HAP-1 (cell line): ENCODE results near the gene ADGRA1.
A peak's percentile ranks its signal among the peaks of the same experiment; 100 is the strongest.
"Not testable (repeated sequence)": the region's sequence is repeated elsewhere in the genome, so short reads cannot be mapped to it uniquely, and the experiment has no call there.

Experiments
- DNase-seq, 2 experiments: peaks; one replicate each; pipeline ENCODE4 v3.0.0-alpha.2; 2016 to 2020; ENCODE audit warnings: low spot score in 2 of 2
- H3K27me3 ChIP-seq: fragments of 250-450 bp; sonication (Bioruptor Pico); 2 replicates; pipeline ENCODE4 v1.5.1; 2020; ENCODE audit warnings: low read depth, mild to moderate bottlenecking, moderate library complexity
- H3K36me3 ChIP-seq: fragments of 250-450 bp; sonication (Bioruptor Pico); replicated peaks from 2 replicates; pipeline ENCODE4 v1.5.1; 2020; ENCODE audit warnings: mild to moderate bottlenecking
- H3K4me1 ChIP-seq: fragments of 250-450 bp; sonication (Bioruptor Pico); 2 replicates; pipeline ENCODE4 v1.5.1; 2020; ENCODE audit warnings: mild to moderate bottlenecking
- H3K4me3 ChIP-seq: fragments of 250-450 bp; sonication (Bioruptor Pico); 2 replicates; pipeline ENCODE4 v1.5.1; 2020; ENCODE audit warnings: mild to moderate bottlenecking, moderate library complexity
- H3K9me3 ChIP-seq: fragments of 250-450 bp; sonication (Bioruptor Pico); 2 replicates; pipeline ENCODE4 v1.5.1; 2020; ENCODE audit warnings: mild to moderate bottlenecking, moderate library complexity
- in situ Hi-C: fragments of 300-500 bp; cut with MboI; formaldehyde crosslinking; loops from 3 replicates; pipeline ENCODE4 v1.14.3; 2020; ENCODE audit warnings: low sequenced_read_pairs, inconsistent platforms, mixed read lengths

The ADGRA1 gene

DNA sequence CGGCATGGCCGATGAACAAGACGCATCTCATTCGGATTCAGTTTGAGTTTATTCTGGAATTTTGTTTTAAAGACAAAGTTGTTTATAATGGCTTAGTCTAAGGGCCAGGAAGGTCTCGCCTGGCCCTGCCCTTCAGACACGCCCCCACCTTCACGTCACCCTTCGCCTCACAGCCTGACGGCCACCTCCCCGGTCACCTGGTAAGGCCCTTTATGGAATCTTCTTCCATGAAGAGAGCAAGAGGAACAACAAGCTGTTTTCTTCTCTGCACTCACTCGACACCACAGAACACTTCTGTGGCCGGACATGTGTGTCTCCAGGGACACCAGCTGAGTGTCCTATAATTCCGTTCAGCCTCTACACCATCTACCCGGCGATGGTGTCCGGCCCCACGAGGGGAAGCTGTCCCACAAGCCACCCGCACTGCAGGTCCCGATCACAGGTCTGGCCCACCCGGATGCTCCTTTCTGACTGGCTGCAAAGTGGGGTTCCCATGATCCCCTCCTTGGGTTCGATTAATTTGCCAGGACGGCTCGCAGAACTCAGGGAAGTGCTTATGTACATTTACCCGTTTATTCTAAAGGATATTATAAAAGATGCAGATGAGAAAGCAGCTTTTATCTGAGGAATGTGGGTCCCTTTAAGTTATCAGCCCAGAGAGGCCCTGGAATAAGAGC lies 54.9 kb downstream of the ADGRA1 start:
- in situ Hi-C loops, result no loop called here
- Histone ChIP-seq H3K4me3 (no peak overlapping the region), H3K4me1 (peaks cover 6% of the 10 kb centered on the region), H3K27me3 (no peaks in the 10 kb centered on the region), H3K9me3 (peaks cover 3% of the 10 kb centered on the region; the same call in 1 of the 2 replicates), H3K36me3 (no peaks in the 10 kb centered on the region)
- DNase-seq, result peak in 1 of 2 experiments; percentile 6

DNA sequence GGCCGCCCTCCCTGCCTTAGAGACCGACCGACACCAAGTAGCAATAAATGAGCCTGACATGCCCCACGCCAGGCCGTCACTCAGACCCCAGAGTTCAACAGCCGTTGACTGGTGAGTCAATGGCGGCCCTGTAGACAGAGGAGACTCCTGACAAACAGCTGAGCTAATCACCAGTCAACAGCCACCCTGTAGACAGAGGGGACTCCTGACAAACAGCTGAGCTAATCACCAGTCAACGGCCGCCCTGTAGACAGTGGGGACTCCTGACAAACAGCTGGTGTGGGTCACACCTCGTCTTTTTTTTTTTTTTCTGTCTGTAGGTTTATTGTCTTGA lies 55.4 kb downstream of the ADGRA1 start:
- H3K36me3 ChIP-seq, result no peaks in the 10 kb centered on the region
- peaks cover 3% of the 10 kb centered on the region for H3K9me3 ChIP-seq
- DNase-seq, result no peak
- peaks cover 6% of the 10 kb centered on the region for H3K4me1 ChIP-seq
- in situ Hi-C loops, result no loop called here
- H3K27me3 ChIP-seq, result no peaks in the 10 kb centered on the region
- no peak overlapping the region for H3K4me3 ChIP-seq

DNA sequence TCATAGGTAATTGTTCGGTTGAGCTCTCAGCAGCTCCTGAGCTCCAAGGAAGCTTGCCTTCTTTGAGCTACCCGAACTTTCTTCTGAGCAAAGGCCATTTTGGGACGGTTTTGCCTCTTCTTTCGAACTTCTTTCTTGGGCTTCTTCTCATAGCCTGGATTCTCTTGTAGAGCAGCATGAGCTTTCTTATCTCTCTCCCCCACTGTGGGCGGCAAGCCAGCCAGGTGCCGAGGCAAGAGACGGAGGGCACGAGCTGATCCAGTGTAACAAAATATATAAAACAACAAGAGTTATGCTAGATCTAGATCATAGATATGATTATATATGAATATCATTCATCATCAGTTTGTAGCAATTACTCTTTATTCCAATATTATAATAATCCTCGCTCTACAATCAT lies 55.8 kb downstream of the ADGRA1 start:
- Histone ChIP-seq H3K9me3 (peaks cover 3% of the 10 kb centered on the region), H3K27me3 (no peaks in the 10 kb centered on the region), H3K4me1 (peaks cover 6% of the 10 kb centered on the region), H3K4me3 (no peak overlapping the region), H3K36me3 (no peaks in the 10 kb centered on the region)
- peak in 1 of 2 experiments; percentile 5 for DNase-seq
- in situ Hi-C loops, result no loop called here

DNA sequence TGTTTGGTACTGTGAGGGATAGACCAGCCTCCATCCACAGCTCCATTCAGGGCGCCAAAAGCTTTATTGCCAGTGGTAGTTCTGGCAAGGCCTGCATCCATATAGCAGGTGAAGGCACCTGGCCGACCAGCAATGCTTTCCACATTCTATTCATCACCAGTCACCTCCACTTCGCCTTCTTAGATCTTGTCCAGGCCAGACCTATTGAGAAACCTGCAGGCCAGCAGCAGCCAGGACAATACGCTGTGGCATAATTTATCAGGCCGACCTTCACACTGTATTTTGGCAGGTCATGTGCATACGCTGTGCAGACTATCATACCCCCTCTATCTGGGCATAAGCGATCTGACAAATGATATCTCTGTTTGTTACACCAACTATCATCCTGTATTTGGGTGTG lies 57.0 kb downstream of the ADGRA1 start:
- peaks cover 3% of the 10 kb centered on the region for H3K9me3 ChIP-seq
- no peak for DNase-seq
- H3K4me3 ChIP-seq, result no peak overlapping the region
- no peaks in the 10 kb centered on the region for H3K36me3 ChIP-seq
- H3K4me1 ChIP-seq, result peaks cover 6% of the 10 kb centered on the region
- in situ Hi-C loops, result no loop called here
- no peaks in the 10 kb centered on the region for H3K27me3 ChIP-seq

DNA sequence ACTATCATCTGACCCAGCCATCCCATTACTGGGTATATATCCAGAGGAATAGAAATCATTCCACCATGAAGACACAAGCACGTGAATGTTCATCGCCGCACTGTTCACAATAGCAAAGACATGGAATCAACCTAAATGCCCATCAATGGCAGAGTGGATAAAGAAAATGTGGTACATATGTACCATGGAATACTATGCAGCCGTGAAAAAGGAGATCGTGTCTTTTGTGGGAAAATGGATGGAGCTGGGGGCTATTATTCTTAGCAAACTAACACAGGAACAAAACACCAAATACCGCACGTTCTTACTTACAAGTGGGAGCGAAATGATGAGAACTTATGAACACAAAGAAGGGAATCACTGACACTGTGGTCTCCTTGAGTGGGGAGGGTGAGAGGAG lies 62.5 kb downstream of the ADGRA1 start:
- DNase-seq, result no peak
- Histone ChIP-seq H3K27me3 (no peaks in the 10 kb centered on the region), H3K4me3 (no peak overlapping the region), H3K4me1 (peaks cover 8% of the 10 kb centered on the region), H3K9me3 (peaks cover 3% of the 10 kb centered on the region), H3K36me3 (no peaks in the 10 kb centered on the region)
- in situ Hi-C loops, result no loop called here

DNA sequence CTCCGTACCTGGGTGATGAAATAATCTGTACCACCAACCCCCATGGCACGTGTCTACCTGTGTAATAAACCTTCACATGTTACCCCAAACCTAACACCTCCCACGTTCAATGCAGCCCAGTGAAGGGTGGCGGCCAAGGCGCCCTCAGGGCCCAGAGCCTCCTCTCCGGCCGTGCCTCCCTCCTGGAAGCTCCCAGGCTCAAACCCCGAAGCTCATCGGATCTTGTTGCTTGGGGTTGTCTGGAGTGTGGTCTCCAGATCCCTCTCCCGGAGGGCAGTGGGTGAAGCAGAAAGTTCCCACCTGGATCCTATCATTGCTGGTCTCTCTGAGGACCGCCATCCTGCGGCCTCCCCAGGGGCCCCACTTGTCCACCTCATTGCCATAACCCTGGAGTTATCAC lies 62.9 kb downstream of the ADGRA1 start:
- Histone ChIP-seq H3K9me3 (peaks cover 3% of the 10 kb centered on the region), H3K27me3 (no peaks in the 10 kb centered on the region), H3K36me3 (no peaks in the 10 kb centered on the region), H3K4me1 (peaks cover 8% of the 10 kb centered on the region), H3K4me3 (no peak overlapping the region)
- DNase-seq, result no peak
- in situ Hi-C loops, result no loop called here

DNA sequence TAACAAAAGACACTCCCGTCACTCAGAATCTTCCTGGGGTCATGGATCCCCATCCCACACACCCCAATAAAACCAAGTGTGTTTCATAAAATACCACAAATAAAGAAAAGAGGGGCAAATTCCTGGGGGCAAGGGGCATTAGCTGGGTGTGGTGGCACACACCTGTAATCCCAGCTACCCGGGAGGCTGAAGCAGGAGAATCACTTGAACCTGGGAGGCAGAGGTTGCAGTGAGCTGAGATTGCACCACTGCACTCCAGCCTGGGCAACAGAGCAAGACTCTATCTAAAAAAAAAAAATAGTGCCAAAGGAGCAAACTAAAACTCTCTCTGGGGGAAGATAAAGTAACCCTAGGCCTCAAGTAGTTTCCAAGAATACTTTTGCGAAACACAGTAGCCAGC lies 63.3 kb downstream of the ADGRA1 start:
- H3K27me3 ChIP-seq, DNase-seq, H3K36me3 ChIP-seq, H3K4me3 ChIP-seq, H3K4me1 ChIP-seq, in situ Hi-C loops, H3K9me3 ChIP-seq: not testable (repeated sequence)

DNA sequence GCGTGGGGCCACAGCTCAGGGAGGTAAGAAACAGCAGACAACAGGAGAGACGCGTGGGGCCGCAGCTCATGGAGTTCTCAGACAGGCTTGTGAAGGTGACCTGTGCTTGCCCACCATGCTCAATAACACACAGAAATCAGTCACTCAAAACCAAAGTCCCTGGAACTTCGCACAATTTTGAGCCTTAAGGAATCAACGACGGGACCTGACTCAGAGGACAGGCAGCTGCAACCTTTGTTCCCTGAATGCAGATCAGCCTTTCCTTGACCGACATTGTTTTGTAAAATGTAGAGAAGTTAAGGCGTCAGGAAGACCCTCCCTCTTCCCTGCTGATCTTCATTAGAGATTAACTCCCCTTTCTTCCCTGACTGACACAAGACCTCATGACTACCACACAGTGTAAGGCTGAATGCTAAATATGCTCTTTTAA lies 63.8 kb downstream of the ADGRA1 start:
- Histone ChIP-seq H3K4me1 (peaks cover 8% of the 10 kb centered on the region), H3K4me3 (no peak overlapping the region), H3K9me3 (peaks cover 3% of the 10 kb centered on the region), H3K27me3 (no peaks in the 10 kb centered on the region), H3K36me3 (no peaks in the 10 kb centered on the region)
- in situ Hi-C loops, result no loop called here
- peak in 1 of 2 experiments; percentile 41 for DNase-seq

DNA sequence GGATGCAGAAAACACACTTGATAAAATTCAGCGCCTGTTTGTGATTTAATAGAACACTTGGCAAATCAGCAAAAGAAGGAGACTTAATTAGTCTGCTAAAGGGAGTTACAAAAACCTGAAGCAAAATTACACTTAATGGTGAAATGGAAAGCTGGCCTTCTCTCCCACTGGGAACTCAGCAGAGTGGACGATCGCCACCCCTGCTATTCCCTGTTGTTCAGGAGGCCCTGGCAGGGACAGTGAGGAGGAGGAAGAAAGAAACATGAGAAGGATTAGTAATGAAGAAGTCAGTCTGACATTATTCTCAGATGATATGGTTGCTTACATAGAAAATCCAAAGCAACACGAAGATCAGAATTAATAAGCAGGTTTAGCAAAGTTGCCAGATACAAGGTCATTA lies 66.7 kb downstream of the ADGRA1 start:
- in situ Hi-C loops, result no loop called here
- Histone ChIP-seq H3K4me1 (peaks cover 8% of the 10 kb centered on the region), H3K4me3 (no peak overlapping the region), H3K9me3 (no peaks in the 10 kb centered on the region), H3K36me3 (no peaks in the 10 kb centered on the region), H3K27me3 (no peaks in the 10 kb centered on the region)
- no peak for DNase-seq

DNA sequence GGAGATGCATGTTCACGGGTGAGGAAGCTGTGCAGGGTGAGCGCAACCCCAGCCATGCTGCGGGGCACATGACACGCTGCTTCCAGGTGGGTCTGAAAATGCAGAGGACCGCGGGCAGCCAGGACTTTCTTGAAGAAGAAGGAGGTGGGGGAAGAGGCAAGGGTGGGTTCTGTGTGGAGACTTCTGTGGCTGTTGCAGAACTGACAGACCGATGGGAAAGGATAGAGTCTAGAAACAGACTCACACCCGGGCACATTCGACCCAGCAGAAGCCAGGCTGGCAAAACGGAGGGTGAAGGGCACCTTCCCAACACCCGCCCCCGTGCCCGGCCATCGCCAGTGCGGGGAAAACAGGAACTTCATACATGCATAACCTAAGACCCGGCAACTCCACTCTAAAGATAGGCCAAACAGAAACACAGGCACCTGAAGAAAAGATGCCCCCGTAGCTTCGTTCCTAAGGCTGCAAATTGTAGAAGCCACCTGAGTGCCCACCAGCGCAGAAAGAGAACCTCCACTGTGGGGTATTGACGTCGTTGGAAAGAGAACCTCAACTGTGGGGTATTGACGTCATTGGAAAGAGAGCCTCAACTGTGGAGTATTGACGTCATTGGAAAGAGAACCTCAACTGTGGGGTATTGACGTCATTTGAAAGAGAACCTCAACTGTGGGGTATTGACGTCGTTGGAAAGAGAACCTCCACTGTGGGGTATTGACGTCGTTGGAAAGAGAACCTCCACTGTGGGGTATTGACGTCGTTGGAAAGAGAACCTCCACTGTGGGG lies 67.5 kb downstream of the ADGRA1 start:
- H3K27me3 ChIP-seq, result no peaks in the 10 kb centered on the region
- DNase-seq, result no peak
- in situ Hi-C loops, result no loop called here
- peaks cover 8% of the 10 kb centered on the region for H3K4me1 ChIP-seq
- no peaks in the 10 kb centered on the region for H3K9me3 ChIP-seq
- H3K4me3 ChIP-seq, result no peak overlapping the region
- H3K36me3 ChIP-seq, result no peaks in the 10 kb centered on the region

DNA sequence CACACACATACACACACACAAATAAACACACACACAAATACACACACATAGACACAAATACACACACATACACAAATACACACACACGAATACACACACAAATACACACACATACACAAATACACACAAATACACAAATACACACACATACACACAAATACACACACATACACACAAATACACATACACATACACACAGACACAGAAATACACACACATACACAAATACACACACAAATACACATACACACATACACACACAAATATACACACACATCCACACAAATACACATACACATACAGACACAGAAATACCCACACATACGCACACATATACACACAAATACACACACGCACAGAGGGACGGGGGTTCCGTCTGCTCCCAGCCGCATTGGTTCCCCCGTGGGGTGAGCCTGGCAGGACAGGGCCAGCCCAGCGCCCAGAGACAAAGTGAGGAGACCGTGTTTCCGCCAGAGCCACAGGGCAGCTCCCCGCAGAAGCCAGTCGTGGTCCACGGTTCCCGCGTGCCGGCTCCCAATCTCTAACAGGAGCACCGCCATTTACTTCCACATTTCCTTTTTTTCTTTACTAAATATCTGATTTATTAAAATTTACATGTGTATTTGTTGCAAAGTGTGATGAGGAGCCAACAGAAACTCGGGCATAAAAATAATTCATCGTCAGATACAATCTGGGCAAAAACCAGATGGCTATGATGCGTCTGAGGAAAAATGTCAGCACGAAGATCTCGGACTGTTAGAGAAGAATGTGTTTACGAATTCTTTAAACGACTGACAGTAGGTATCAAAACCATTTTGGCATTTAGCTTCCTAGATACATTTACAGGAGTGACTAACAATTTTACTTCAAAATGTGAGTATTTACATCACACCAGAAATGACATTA lies 69.2 kb downstream of the ADGRA1 start:
- in situ Hi-C loops, result no loop called here
- no peak for DNase-seq

DNA sequence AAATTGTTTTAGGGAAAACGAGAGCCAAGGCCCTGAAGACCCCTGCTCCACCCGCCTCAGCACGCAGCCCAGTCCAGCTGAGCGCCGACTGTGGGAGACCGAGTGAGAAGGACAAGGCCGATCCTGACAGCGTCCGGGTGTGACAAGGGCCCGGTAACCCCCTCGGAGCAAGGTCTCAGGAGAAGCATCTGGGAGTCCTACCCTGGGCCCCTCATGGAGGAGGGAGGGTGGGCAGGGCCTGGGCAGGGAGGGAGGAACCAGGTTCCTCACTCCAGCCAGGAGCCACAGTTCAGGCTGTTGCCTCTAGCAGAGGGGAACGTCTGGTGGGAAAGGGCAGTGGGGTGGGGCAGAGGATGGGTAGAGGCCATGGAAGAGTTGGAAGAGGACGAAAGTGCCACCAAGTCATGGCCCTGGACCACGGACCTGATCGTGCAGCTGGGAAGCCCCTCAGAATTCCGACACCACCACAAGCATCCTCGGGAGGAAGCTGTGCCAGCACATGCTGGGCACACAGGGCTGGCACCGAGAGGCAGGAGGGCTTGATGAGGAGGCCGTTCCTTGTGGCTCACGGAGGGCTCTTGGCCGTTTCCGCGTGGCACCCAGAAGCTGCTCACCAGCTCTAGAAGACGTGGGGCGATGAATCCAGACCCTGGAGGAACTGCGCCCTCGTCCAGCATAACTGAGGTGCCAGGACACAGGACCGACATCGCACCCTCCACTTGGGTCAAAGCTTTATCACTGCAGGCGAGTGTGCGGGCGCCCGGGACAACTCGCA lies 70.1 kb downstream of the ADGRA1 start:
- Histone ChIP-seq H3K36me3 (no peaks in the 10 kb centered on the region), H3K27me3 (no peaks in the 10 kb centered on the region), H3K9me3 (no peaks in the 10 kb centered on the region), H3K4me3 (no peak overlapping the region), H3K4me1 (no peaks in the 10 kb centered on the region; the same call in 1 of the 2 replicates)
- in situ Hi-C loops, result no loop called here
- no peak for DNase-seq

More for the DNA sequence above, 69.2 kb downstream of the ADGRA1 start:
- H3K4me1 ChIP-seq, result peaks cover 3% of the 10 kb centered on the region
- no peaks in the 10 kb centered on the region for H3K36me3 ChIP-seq
- H3K27me3 ChIP-seq, result no peaks in the 10 kb centered on the region
- no peak overlapping the region for H3K4me3 ChIP-seq
- H3K9me3 ChIP-seq, result no peaks in the 10 kb centered on the region

DNA sequence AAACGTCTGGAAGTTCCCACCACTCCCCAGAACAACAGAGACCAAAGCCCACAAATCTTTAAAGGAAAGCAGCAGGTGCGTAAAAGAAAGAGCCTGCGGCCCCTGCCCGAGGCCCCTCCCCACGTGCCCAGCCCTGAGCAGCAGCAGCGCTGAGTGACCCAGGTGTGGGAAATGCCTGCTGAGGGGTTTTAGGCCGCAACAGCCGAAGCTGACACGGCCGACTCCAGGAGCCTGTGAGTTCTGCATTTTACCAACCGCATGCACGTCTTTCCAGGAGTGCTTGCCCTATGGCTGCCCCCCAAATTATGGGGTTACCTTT lies 70.7 kb downstream of the ADGRA1 start:
- H3K4me3 ChIP-seq, result no peak overlapping the region
- no peaks in the 10 kb centered on the region for H3K9me3 ChIP-seq
- H3K36me3 ChIP-seq, result no peaks in the 10 kb centered on the region
- H3K27me3 ChIP-seq, result no peaks in the 10 kb centered on the region
- no peak for DNase-seq
- H3K4me1 ChIP-seq, result no peaks in the 10 kb centered on the region; the same call in 1 of the 2 replicates
- in situ Hi-C loops, result no loop called here
